Upper lobe of left lung (tissue), 4 donors: ENCODE measurements around the gene KRT78.

Experiments used
- EP300 ChIP-seq, 4 donors: sonication (generic); formaldehyde crosslinking; IDR thresholded peaks; one replicate each; pipeline ENCODE4 v1.5.1; 2017; ENCODE audit warnings: antibody characterized with exemption in 4 of 4, control low read depth in 2 of 4
- POLR2A ChIP-seq, 4 donors: fragments of 450-650 bp; IDR thresholded peaks; one replicate each; pipeline ENCODE4 v1.5.1; 2016 to 2017; ENCODE audit warnings: antibody characterized with exemption in 4 of 4, mild to moderate bottlenecking in 2 of 4
- POLR2AphosphoS5 ChIP-seq, 2 donors: sonication (generic); formaldehyde crosslinking; IDR thresholded peaks; one replicate each; pipeline ENCODE4 v1.5.1; 2017; ENCODE audit warnings: antibody characterized with exemption in 2 of 2
- TF ChIP-seq, protein P1 (sequence below), 6 experiments: fragments of 450-650 bp in 4 of 6; fragments of 200-600 bp in 2 of 6; sonication (generic) in 2 of 6; IDR thresholded peaks; one replicate each; pipeline ENCODE4 v1.5.1; 2016 to 2019; ENCODE audit warnings: antibody characterized with exemption in 6 of 6

DNA sequence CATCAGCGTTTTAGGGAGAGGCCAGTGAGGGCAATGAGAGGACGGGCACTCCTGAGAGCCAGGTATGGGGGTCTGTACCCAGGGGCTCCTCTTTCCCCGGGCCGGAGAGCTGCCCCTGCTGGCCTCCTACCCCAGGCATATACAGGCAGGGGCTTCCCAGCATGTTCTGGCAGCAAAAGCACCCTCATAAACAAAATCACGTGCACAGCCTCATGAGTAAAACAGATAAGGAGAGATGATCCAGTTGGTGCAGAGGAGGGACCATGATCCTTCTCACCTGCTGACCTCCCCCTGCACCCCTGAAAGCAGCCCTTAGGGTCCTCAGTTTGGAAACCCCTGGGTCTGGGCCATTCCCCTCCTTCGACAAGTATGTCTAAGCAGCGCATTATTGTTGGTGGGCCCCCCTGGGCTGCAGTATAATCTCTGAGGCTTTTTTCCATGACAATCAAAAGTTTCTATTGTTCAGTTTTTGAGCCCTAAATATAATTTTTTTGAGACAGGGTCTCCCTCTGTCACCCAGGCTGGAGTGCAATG lies 29.8 kb downstream of the KRT78 start:
- no peak for TF ChIP-seq POLR2AphosphoS5 (IDR thresholded peaks at IDR 0.05)
- TF ChIP-seq, protein P1, sequence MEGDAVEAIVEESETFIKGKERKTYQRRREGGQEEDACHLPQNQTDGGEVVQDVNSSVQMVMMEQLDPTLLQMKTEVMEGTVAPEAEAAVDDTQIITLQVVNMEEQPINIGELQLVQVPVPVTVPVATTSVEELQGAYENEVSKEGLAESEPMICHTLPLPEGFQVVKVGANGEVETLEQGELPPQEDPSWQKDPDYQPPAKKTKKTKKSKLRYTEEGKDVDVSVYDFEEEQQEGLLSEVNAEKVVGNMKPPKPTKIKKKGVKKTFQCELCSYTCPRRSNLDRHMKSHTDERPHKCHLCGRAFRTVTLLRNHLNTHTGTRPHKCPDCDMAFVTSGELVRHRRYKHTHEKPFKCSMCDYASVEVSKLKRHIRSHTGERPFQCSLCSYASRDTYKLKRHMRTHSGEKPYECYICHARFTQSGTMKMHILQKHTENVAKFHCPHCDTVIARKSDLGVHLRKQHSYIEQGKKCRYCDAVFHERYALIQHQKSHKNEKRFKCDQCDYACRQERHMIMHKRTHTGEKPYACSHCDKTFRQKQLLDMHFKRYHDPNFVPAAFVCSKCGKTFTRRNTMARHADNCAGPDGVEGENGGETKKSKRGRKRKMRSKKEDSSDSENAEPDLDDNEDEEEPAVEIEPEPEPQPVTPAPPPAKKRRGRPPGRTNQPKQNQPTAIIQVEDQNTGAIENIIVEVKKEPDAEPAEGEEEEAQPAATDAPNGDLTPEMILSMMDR (IDR thresholded peaks at IDR 0.05): no peak
- TF ChIP-seq POLR2A (IDR thresholded peaks at IDR 0.05): no peak
- TF ChIP-seq EP300 (IDR thresholded peaks at IDR 0.05): no peak
